GM19351 (cell line): Measurements from ENCODE around the gene JAKMIP2.
A peak's percentile ranks its signal among the peaks of the same experiment; 100 is the strongest.
"Not testable (repeated sequence)": the region's sequence is repeated elsewhere in the genome, so short reads cannot be mapped to it uniquely, and the experiment has no call there.

Experiments
- ATAC-seq: cut with Tn5 transposase; IDR thresholded peaks from one replicate; pipeline ENCODE4 v1.9.1; 2021; ENCODE audit warnings: mild to moderate bottlenecking, moderate library complexity; ENCODE audit not compliant: unreplicated experiment

Gene JAKMIP2

GRCh38 chr5:147564124-147564486, 218.4 kb downstream of the JAKMIP2 start:
- no peak for ATAC-seq

GRCh38 chr5:147563466-147564123, 218.9 kb downstream of the JAKMIP2 start:
- ATAC-seq, result no peak

- ATAC-seq, result no peak
Measured at GRCh38 chr5:147561435-147561834, 221.1 kb downstream of the JAKMIP2 start.

- no peak for ATAC-seq
Measured at GRCh38 chr5:147560718-147561331, 221.7 kb downstream of the JAKMIP2 start.

GRCh38 chr5:147559749-147560148, 222.8 kb downstream of the JAKMIP2 start:
- no peak for ATAC-seq

GRCh38 chr5:147558826-147559225, 223.7 kb downstream of the JAKMIP2 start:
- ATAC-seq, result peak; percentile 91

GRCh38 chr5:147557876-147558745, 224.4 kb downstream of the JAKMIP2 start:
- no peak for ATAC-seq

GRCh38 chr5:147555176-147555575, 227.4 kb downstream of the JAKMIP2 start:
- no peak for ATAC-seq

GRCh38 chr5:147554261-147554817, 228.2 kb downstream of the JAKMIP2 start:
- no peak for ATAC-seq

- ATAC-seq, result not testable (repeated sequence)
Measured at GRCh38 chr5:147553817-147554216, 228.7 kb downstream of the JAKMIP2 start.

- no peak for ATAC-seq
Measured at GRCh38 chr5:147552897-147553296, 229.6 kb downstream of the JAKMIP2 start.

- ATAC-seq, result no peak
Measured at GRCh38 chr5:147551677-147552076, 230.9 kb downstream of the JAKMIP2 start.

GRCh38 chr5:147547730-147548129, 234.8 kb downstream of the JAKMIP2 start:
- no peak for ATAC-seq

GRCh38 chr5:147544556-147544955, 238.0 kb downstream of the JAKMIP2 start:
- ATAC-seq, result no peak

- no peak for ATAC-seq
Measured at GRCh38 chr5:147539053-147539452, 243.5 kb downstream of the JAKMIP2 start.

GRCh38 chr5:147538236-147538635, 244.3 kb downstream of the JAKMIP2 start:
- ATAC-seq, result no peak
